ENCODE results near the gene NAGS.

NAGS gene

DNA sequence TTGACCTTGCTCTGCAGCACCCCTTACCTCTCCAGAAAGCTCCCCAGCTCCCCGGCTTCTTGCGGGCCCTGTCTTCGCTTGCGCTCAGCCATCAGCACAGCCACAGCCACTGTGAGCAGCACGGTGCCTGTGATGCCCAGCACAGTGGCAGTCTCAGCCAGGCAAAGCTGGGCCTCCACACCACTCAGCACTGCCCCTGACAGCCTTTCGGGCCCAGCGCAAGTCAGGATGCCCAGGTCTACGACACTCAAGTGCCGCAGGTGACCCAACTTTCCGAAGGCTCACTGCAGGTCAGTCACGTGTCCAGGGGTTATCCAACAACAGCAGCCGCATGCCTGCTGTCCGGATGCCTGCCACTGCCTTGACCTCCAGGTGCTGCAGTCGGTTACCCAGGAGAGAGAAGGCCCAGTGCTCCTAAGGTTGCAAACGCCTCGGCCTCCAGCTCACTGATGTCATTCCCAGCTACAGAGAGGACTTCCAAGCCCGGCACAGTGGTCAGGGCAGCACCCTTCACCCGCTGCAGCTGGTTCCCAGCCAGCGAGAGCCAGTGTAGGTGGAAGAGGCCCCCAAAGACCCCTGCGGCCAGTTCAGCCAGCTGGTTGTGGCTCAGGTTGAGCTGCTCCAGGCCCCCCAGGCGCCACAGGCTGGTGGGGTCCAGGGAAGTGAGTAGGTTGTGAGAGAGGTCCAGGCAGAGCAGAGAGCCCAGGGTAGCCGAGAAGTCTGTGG lies 19.3 kb downstream of the NAGS start:
- Histone ChIP-seq H3K36me3 (replicated peaks; ENCODE audit: low read depth, low read length) (peaks cover 10% of the 10 kb centered on the region), H4K20me1 (ENCODE audit: insufficient read depth, low read length) (0 out of 2 replicates have a peak, but pooled peaks cover 3% of the 10 kb centered on the region), H3K27me3 (ENCODE audit: low read depth, low read length) (no peaks in the 10 kb centered on the region), H3K4me1 (ENCODE audit: low read length) (peaks cover 12% of the 10 kb centered on the region), H3K9me3 (ENCODE audit: insufficient read depth, low read length) (no peaks in the 10 kb centered on the region), H3K27ac (ENCODE audit: low read length) (no peak overlapping the region), H2AFZ (ENCODE audit: low read depth, low read length) (no peak overlapping the region), H3K4me2 (ENCODE audit: low read length) (no peak overlapping the region), H3K4me3 (ENCODE audit: low read length) (no peak overlapping the region), H3K9ac (ENCODE audit: low read length) (no peak overlapping the region), H3K79me2 (ENCODE audit: low read length) (no peaks in the 10 kb centered on the region)
- no peak for TF ChIP-seq EZH2phosphoT487 (IDR thresholded peaks at IDR 0.05; ENCODE audit: low read depth)
- TF ChIP-seq, protein P1, sequence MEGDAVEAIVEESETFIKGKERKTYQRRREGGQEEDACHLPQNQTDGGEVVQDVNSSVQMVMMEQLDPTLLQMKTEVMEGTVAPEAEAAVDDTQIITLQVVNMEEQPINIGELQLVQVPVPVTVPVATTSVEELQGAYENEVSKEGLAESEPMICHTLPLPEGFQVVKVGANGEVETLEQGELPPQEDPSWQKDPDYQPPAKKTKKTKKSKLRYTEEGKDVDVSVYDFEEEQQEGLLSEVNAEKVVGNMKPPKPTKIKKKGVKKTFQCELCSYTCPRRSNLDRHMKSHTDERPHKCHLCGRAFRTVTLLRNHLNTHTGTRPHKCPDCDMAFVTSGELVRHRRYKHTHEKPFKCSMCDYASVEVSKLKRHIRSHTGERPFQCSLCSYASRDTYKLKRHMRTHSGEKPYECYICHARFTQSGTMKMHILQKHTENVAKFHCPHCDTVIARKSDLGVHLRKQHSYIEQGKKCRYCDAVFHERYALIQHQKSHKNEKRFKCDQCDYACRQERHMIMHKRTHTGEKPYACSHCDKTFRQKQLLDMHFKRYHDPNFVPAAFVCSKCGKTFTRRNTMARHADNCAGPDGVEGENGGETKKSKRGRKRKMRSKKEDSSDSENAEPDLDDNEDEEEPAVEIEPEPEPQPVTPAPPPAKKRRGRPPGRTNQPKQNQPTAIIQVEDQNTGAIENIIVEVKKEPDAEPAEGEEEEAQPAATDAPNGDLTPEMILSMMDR (IDR thresholded peaks at IDR 0.05; ENCODE audit: low read depth, low read length) = no peak

DNA sequence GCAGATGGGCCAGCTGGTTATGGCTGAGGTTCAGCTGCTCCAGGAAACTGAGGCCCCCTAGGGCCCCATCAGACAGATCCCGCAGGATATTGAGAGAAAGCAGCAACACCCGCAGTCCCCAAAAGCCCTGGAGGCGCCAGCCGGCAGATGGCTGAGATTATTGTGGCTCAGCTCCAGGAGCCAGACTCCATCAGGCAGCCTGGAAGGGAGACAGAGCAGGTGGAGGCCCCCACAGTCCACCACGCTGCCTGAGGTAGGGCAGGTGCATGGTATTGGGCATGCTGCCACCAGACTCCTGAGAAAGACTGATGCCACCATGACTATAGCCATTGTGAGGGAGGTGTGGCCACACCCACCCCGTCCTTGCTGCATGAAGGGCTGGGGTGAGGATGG lies 19.8 kb downstream of the NAGS start:
- H3K4me3 ChIP-seq (ENCODE audit: low read length) = no peak overlapping the region
- H3K9ac ChIP-seq (ENCODE audit: low read length) = no peak overlapping the region
- H3K4me1 ChIP-seq (ENCODE audit: low read length) = peaks cover 12% of the 10 kb centered on the region
- no peak overlapping the region for H3K4me2 ChIP-seq (ENCODE audit: low read length)
- no peaks in the 10 kb centered on the region for H3K79me2 ChIP-seq (ENCODE audit: low read length)
- H2AFZ ChIP-seq (ENCODE audit: low read depth, low read length) = no peak overlapping the region
- no peaks in the 10 kb centered on the region for H3K27me3 ChIP-seq (ENCODE audit: low read depth, low read length)
- no peaks in the 10 kb centered on the region for H3K9me3 ChIP-seq (ENCODE audit: insufficient read depth, low read length)
- TF ChIP-seq, protein P1 (IDR thresholded peaks at IDR 0.05; ENCODE audit: low read depth, low read length) = no peak
- TF ChIP-seq EZH2phosphoT487 (IDR thresholded peaks at IDR 0.05; ENCODE audit: low read depth) = no peak
- no peak overlapping the region for H3K27ac ChIP-seq (ENCODE audit: low read length)
- 0 out of 2 replicates have a peak, but pooled peaks cover 3% of the 10 kb centered on the region for H4K20me1 ChIP-seq (ENCODE audit: insufficient read depth, low read length)
- peaks cover 12% of the 10 kb centered on the region for H3K36me3 ChIP-seq (replicated peaks; ENCODE audit: low read depth, low read length)

DNA sequence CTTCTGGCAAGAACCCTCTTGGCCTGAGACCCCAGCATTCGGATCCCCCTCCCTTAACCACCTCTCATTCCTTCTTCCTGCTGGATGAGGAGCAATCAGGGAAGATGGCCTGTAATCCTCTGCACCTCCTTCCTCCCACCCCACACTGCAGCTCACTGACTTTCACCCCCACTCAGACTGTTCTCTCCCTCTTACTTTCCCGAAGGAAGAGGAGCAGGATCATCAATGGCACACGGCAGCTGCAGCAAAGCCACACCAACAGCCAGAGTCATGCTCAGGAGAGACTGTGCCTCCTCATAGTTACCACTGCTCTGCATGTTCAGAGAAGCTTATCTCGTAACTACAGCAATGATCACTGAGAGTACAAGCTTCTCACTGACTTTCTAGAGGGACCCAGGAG lies 20.4 kb downstream of the NAGS start:
- Histone ChIP-seq H3K79me2 (ENCODE audit: low read length) (no peaks in the 10 kb centered on the region), H3K4me2 (ENCODE audit: low read length) (no peak overlapping the region), H3K9ac (ENCODE audit: low read length) (no peak overlapping the region), H3K4me1 (ENCODE audit: low read length) (peaks cover 12% of the 10 kb centered on the region), H4K20me1 (ENCODE audit: insufficient read depth, low read length) (0 out of 2 replicates have a peak, but pooled peaks cover 3% of the 10 kb centered on the region), H3K27me3 (ENCODE audit: low read depth, low read length) (no peaks in the 10 kb centered on the region), H3K4me3 (ENCODE audit: low read length) (no peak overlapping the region), H2AFZ (ENCODE audit: low read depth, low read length) (no peak overlapping the region), H3K36me3 (replicated peaks; ENCODE audit: low read depth, low read length) (peaks cover 14% of the 10 kb centered on the region), H3K9me3 (ENCODE audit: insufficient read depth, low read length) (no peaks in the 10 kb centered on the region), H3K27ac (ENCODE audit: low read length) (no peak overlapping the region)
- no peak for TF ChIP-seq EZH2phosphoT487 (IDR thresholded peaks at IDR 0.05; ENCODE audit: low read depth)
- TF ChIP-seq, protein P1 (IDR thresholded peaks at IDR 0.05; ENCODE audit: low read depth, low read length) = no peak

DNA sequence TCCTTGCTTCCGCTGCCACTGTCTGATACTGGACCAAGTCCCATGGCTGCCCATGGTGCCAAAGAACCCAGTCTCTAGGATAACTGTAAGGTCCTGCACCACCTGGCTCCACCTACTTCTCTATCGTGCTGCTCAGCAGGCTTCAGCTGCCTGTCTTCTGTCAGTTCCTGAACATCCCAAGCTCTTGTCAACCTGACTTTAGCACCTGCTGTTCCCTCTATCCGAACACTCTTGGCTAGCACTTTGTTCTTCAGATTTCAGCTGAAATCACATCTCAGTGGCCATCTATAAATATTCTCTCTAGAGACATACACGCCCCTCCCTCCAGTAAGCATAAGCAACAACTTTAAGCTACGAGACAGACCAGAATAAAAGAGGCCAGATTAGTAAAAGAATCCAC lies 25.3 kb downstream of the NAGS start:
- Histone ChIP-seq H3K27me3 (ENCODE audit: low read depth, low read length) (no peaks in the 10 kb centered on the region), H4K20me1 (ENCODE audit: insufficient read depth, low read length) (no peaks in the 10 kb centered on the region), H2AFZ (ENCODE audit: low read depth, low read length) (no peak overlapping the region), H3K4me1 (ENCODE audit: low read length) (peaks cover 7% of the 10 kb centered on the region), H3K4me2 (ENCODE audit: low read length) (no peak overlapping the region), H3K79me2 (ENCODE audit: low read length) (no peaks in the 10 kb centered on the region), H3K9ac (ENCODE audit: low read length) (no peak overlapping the region), H3K27ac (ENCODE audit: low read length) (no peak overlapping the region), H3K9me3 (ENCODE audit: insufficient read depth, low read length) (no peaks in the 10 kb centered on the region), H3K36me3 (replicated peaks; ENCODE audit: low read depth, low read length) (peaks cover 38% of the 10 kb centered on the region), H3K4me3 (ENCODE audit: low read length) (no peak overlapping the region)
- TF ChIP-seq, protein P1 (IDR thresholded peaks at IDR 0.05; ENCODE audit: low read depth, low read length) = no peak

Data from OCI-LY3 (cell line).